NCI-H345 treated with DMSO at 0.1 percent for 48 hours (cell line): ENCODE data around the gene FERMT3.

Experiments
- DNase-seq: peaks from one replicate; lab custom pipeline; 2025; ENCODE audit not compliant: unreplicated experiment; lab: John Stamatoyannopoulos, UW

The FERMT3 gene

DNA sequence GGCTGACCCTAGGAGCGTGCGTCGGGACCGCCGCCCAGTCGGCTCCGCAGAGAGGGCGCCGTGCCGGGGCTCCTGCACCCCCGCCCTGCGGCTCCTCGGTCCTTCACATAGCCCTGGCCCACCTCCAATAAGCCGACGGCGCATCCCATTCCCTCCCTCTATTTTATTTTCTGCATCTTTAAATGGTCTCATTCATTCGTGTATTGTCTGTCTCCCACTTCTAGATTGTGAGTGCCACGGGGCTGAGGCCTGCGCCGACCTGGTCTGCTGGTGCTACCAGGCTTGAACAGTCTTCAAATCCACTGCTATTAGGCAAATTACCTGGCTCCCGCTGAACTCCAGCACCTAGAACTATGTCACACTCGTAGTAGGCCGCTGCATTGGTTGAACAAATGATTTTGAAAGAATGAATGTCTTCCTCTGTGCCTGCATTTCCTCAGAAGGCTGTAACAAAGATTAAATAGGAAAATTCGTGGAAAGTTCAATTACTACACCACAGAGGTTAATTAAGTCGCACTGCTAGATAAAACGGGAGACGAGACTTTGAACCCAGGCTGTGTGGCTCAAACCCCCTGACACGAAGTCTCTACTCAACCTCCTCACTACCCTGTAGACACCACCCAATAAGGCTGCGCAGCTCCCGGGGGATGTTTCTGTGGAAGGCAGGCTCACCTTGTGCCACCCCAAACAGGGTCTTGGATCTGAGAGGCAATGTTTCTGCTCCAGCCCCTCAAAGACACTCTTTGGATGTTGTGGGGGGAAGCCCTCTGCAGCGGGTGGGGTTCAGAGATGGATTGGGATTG lies 41.4 kb downstream of the FERMT3 start:
- DNase-seq, result no peak

DNA sequence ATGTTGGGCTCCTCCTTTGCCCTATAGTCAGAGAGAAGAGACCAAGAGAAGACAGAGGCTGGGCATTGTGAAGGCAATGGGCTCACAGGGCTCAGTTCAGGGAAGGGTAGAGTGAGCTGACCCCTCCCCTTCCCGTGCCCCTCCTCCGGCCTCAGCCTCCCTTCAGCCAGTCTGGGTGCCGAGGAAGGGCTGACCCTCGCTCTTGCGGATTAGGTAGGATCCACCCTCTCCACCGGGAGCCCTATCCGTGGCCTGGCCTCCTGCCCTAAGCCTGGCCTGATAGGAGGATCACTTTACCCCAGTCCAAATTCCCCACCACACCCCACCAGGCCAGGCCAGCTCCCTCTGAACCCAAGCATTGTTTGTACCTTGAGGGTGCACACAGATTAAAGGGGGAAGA lies 42.1 kb downstream of the FERMT3 start:
- no peak for DNase-seq

GRCh38 chr11:64249038-64249437 lies 42.5 kb downstream of the FERMT3 start:
- no peak for DNase-seq

- no peak for DNase-seq
Measured at GRCh38 chr11:64249563-64250414, 43.3 kb downstream of the FERMT3 start.

DNA sequence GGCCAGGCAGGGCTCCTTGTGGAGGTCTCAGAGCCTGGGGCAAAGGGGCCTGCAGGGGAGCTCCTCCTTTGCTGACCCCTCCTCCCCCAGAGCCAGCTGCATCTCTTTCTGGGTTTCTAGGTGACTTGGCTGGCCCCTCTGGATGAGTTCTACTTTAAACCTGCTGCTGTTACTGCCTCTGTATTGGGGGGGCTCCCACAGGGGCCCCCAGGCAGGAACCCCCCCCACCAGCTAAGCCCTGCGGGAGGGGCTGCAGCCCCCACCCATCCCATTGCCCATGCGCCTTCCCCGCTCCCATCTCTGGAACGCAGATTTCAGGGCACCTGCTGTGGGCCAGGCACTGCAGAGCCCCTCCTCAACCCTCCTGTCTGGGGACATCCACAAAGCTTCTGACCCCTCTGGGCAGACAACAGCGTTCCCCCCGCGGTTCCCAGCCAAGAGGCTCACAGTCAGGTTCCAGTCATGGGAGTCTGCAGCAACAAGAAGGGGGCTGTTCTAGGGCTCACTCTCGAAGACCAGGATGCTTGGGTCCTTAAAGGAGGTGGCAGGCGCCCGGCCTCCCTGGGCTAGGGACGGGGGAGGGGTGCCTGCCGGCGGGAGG lies 44.0 kb downstream of the FERMT3 start:
- DNase-seq, result no peak

DNA sequence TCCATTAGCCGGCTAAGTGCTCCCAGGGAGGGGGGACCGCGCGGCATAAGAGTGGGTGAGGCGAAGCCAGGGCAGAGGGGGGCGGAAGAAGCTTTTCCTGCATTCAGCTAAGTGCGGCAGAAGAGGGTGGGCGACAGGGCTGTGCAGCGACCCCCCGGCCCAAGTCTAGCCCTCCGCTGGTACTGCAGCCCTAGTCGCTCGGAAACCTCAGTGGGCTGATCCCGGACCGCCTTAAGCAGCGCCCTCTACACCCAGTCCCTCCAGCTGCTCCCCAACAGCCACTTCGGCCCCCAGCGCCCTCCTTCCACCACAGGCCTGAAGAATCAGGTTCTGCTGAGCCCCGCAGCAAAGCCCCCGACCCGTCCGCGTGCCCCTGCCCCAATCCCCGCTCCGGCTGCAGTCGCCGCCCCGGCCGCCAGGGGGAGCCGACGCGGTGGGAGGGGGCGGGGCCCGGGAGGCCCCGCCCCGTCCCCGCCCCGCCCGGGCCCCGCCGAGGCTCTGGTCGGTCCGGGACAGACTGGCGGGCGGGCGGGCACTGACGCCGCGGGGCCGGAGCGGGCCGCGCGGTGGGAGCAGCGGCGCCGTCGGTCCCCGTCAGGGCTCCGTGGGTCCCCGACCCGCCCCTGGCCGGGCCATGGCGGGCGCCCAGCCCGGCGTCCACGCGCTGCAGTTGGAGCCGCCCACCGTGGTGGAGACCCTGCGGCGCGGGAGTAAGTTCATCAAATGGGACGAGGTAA lies 44.7 kb downstream of the FERMT3 start, which contains the start of gene PLCB3:
PLCB3 (plus strand) TSS at position 515 of the 737 bp plus-strand sequence; CDS start at position 635, 120 bp downstream.
- no peak for DNase-seq

GRCh38 chr11:64251753-64252002 lies 45.2 kb downstream of the FERMT3 start:
- no peak for DNase-seq

DNA sequence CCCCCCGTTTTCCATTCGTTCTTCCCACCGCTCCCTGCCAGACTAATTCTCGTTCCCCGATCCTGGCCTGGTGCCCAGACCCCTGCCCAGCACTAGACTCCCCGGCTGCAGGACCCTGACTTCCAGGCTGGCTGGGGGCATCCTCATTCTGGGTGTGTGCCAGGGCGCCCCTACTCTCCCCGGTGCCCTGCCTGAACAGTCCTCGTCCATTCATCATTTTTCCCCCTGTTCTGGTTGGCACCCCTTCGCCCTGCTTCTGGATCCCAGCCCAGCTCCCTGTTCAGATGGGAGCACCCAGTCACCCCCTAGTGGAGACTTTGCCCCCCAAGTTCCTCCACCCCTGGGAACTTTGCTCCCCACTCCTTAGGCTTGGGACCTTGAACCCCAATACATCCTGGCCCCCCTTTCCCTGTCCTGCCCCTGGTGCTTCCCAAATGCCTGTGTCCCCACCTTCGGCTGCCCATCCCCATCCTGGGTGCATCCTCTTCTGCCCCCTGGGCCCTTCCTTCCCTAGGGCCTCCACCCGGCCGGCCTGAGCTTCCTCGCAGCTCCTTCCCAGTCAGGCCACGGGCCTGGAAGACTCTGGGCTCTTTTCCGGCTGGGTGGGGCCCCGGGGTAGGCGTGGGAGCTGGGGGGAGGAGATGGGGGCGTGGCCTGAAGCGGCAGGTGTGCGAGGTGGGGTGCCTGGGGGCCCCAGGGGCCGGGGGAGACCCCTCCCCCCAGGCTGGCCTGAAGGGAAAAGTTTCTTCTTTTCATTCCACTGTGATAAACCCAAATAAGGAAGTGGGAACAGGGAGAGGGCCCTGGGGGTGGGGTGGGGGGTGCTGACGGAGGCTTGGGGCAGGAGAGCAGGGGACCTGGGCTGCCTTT lies 45.7 kb downstream of the FERMT3 start:
- no peak for DNase-seq

DNA sequence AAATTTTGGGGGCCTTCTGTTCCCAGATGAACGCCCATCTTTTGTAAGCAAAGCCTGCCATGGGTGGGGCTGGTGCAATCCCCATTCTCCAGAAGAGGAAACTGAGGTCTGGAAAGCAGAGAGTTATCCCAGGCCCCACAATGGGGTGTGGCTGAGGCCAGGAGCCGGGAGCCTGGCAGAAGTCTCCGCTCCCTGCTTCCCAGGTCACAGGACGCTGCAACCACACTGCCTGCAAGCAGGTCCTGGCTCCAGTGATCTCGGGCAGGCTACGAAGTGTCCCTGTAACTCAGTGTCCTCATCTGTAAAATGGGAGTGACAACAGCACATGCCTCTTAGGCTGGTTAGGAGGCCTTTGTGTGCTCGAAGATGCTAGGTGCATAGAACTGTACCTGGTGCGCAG lies 46.5 kb downstream of the FERMT3 start:
- DNase-seq, result no peak

DNA sequence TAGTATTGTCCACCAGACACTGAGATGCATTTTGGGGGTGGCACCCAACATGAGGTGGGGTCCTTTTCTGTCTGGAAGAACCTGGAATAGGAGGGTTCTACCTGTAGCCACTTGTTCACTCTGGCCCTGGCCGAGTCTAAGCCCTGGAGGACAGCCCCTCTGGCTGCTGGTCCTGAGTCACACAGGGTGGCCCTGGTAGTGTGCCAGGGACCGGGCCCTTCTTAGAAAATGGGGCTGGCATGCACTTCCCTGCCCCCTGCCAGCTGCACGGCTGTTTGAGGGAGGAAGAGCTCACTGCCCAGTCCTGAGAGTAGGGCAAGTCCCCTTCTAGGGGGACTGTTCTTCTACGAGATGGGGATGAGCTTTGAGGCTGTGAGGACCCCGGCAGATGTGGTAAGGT lies 47.0 kb downstream of the FERMT3 start:
- no peak for DNase-seq

GRCh38 chr11:64254326-64254725 lies 47.8 kb downstream of the FERMT3 start:
- DNase-seq, result no peak

DNA sequence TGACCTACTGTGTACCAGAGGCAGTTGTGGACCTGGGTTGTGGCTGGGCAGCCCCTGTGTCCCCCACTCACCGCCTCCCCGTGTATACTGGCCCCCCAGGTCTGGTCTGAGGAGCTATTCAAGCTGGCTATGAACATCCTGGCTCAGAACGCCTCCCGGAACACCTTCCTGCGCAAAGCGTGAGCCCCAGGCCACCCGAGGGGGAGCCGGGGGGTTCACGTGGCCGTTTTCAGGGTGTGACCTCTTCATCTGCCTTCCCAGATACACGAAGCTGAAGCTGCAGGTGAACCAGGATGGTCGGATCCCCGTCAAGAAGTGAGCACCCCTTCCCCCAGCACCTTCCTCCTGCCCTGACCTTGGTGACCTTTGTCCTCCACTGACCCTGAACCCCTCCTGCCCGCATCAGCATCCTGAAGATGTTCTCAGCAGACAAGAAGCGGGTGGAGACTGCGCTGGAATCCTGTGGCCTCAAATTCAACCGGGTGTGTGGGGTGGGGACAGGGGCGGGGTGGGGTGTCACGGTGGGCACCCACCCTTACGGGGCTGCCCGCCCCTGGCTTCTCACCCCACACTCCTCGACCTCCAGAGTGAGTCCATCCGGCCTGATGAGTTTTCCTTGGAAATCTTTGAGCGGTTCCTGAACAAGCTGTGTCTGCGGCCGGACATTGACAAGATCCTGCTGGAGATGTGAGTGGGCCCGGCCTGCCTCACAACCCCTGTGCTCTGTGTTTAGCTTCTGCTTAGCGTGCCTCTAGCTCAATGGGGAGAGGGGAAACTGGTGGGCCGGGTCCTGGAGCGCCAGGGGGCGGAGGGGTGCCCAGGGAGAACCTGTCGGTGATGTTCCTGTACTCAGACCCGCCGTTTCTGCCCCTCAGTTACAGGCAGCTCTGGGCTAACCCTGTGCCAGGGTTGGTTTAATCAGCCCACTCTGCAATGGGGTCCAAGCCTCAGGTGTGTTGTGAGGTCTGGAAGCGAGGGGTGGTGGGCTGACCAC lies 48.9 kb downstream of the FERMT3 start:
- no peak for DNase-seq

DNA sequence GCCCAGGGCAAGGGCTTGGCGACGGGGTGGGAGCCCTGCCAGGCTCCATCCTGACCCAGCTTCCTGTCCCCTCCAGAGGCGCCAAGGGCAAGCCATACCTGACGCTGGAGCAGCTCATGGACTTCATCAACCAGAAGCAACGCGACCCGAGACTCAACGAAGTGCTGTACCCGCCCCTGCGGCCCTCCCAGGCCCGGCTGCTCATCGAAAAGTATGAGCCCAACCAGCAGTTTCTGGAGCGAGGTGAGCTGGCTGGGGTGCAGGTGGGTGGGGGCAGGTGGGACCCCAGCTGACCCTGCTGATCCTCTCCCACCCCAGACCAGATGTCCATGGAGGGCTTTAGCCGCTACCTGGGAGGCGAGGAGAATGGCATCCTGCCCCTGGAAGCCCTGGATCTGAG lies 49.8 kb downstream of the FERMT3 start:
- no peak for DNase-seq

- DNase-seq, result no peak
Measured at GRCh38 chr11:64258356-64258755, 51.8 kb downstream of the FERMT3 start.

DNA sequence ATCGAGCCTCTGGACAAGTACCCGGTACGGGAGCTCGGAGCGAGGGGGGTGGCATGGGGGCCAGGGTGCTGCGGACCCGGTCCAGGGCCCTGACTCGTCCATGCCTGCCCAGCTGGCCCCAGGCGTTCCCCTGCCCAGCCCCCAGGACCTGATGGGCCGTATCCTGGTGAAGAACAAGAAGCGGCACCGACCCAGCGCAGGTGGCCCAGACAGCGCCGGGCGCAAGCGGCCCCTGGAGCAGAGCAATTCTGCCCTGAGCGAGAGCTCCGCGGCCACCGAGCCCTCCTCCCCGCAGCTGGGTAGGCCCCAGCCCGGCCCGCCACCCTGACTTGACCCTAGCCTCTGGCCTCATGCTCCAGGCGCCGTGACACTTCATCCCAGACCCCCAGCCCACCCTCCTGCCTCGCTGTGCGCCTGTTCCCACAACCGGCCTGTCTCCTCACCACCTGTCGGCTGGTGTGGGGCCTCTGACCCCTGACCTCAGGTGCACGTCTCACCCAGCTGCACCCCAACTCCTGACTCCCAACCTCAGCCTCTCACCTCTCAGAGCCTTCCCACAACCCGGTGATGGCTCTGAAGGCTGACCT lies 52.5 kb downstream of the FERMT3 start:
- no peak for DNase-seq

DNA sequence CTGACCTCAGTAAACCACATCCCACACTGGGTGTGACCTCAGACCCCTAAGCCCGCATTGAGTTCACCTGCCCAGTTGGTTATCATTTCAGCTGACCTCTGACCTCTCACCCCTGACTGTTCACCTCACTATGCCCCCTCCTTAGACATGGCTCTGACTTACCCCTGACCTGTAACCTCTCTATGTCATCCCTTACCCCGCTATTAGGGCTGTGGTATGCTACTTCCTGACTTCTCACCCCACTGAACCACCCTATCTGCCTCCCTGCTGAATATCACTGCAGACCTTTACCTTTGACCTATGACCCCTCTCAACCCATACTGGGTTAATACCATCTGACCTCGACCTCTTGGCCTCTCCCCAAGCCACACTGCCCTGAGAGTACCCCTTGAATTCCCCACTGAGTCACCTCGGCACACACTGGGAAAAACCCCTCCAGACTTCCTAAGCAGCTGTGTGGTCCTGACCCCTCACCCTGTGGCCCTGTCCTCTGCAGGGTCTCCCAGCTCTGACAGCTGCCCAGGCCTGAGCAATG lies 53.1 kb downstream of the FERMT3 start:
- no peak for DNase-seq

DNA sequence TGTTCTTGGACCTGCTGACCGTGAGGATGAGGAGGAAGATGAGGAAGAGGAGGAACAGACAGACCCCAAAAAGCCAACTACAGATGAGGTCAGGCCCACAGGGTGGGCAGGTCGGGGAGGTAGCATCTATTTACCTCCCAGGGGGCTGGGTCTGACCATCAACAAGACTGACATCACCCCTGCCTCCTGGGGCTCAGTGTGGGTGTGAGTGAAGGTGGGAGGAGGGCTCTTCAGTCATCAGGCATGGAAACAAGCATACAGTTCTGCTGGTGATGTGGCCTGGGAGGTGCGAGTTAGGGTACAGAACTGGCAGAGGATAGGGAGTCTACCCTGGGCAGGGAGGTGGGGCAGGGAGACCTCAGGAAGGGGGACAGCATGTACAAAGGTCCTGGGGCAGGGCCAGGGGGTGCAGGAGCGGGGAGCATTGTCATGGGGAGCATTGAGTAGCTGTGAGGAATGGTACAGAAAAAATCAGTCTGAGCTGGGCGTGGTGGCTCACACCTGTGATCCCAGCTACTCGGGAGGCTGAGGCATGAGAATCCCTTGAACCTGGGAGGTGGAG lies 53.7 kb downstream of the FERMT3 start:
- no peak for DNase-seq

GRCh38 chr11:64261556-64262080 lies 55.1 kb downstream of the FERMT3 start:
- no peak for DNase-seq
